Liver (tissue), 9 donors: ENCODE results near the gene SLC38A5. TPM values are rescaled to one million over a fixed set of nuclear protein-coding genes. Genes with fewer than 3 reads are reported as not detected.
A peak's percentile ranks its signal among the peaks of the same experiment; 100 is the strongest.

Source experiments
- DNase-seq: peaks from one replicate; pipeline ENCODE4 v3.0.0-alpha.2; 2017; ENCODE audit warnings: low spot score
- H3K27ac ChIP-seq, 2 donors: one replicate each; pipeline ENCODE4 v1.7.0; 2013; ENCODE audit warnings: inconsistent platforms in 2 of 2, low read length in 2 of 2, control low read depth in 1 of 2, low read depth in 1 of 2, mild to moderate bottlenecking in 1 of 2
- H3K27me3 ChIP-seq, 4 donors: one replicate each; pipeline versions ENCODE4 v1.6.1 to v1.7.0; 2013; ENCODE audit warnings: low read length in 3 of 4, inconsistent platforms in 1 of 4, mild to moderate bottlenecking in 1 of 4, moderate library complexity in 1 of 4; ENCODE audit not compliant: control insufficient read depth in 4 of 4, insufficient read depth in 4 of 4
- H3K36me3 ChIP-seq, 4 donors: one replicate each; pipeline versions ENCODE4 v1.6.1 to v1.7.0; 2013; ENCODE audit warnings: low read length in 3 of 4, mild to moderate bottlenecking in 3 of 4, low read depth in 1 of 4, moderate library complexity in 1 of 4; ENCODE audit not compliant: control insufficient read depth in 4 of 4, insufficient read depth in 3 of 4
- H3K4me1 ChIP-seq, 4 donors: one replicate each; pipeline versions ENCODE4 v1.6.1 to v1.7.0; 2013; ENCODE audit warnings: low read length in 3 of 4, mild to moderate bottlenecking in 3 of 4, moderate library complexity in 1 of 4; ENCODE audit not compliant: control insufficient read depth in 4 of 4, insufficient read depth in 4 of 4
- H3K4me3 ChIP-seq, 3 donors: one replicate each; pipeline versions ENCODE4 v1.6.1 to v1.7.0; 2013; ENCODE audit warnings: low read length in 3 of 3, control low read depth in 1 of 3, low read depth in 1 of 3, mild to moderate bottlenecking in 1 of 3
- H3K9ac ChIP-seq, 2 donors: one replicate each; pipeline ENCODE4 v1.7.0; 2013; ENCODE audit warnings: low read length in 2 of 2, mild to moderate bottlenecking in 2 of 2, moderate library complexity in 2 of 2, control low read depth in 1 of 2, low read depth in 1 of 2
- H3K9me3 ChIP-seq, 4 donors: one replicate each; pipeline versions ENCODE4 v1.6.1 to v1.7.0; 2013; ENCODE audit warnings: low read length in 3 of 4; ENCODE audit not compliant: control insufficient read depth in 4 of 4
- EGR1 ChIP-seq, 2 donors: IDR thresholded peaks; 2 replicates each; pipeline ENCODE4 v1.6.1; 2016 to 2018; ENCODE audit warnings: antibody characterized with exemption in 2 of 2, low read depth in 2 of 2
- FOXA1 ChIP-seq: IDR thresholded peaks from 2 replicates; pipeline ENCODE4 v1.6.1; 2016; ENCODE audit warnings: antibody characterized with exemption
- FOXA2 ChIP-seq: IDR thresholded peaks from 2 replicates; pipeline ENCODE4 v1.6.1; 2016; ENCODE audit warnings: antibody characterized with exemption
- GABPA ChIP-seq, 2 donors: IDR thresholded peaks in 1 of 2; conservative IDR thresholded peaks in 1 of 2; 2 replicates each; pipeline ENCODE4 v1.6.1; 2016; ENCODE audit warnings: antibody characterized with exemption in 2 of 2, mild to moderate bottlenecking in 1 of 2, moderate library complexity in 1 of 2
- HNF4A ChIP-seq, 2 donors: conservative IDR thresholded peaks; 2 replicates each; pipeline ENCODE4 v1.6.1; 2016; ENCODE audit warnings: antibody characterized with exemption in 2 of 2, mild to moderate bottlenecking in 2 of 2
- HNF4G ChIP-seq: IDR thresholded peaks from 2 replicates; pipeline ENCODE4 v1.6.1; 2016; ENCODE audit warnings: antibody characterized with exemption
- JUND ChIP-seq, 2 donors: IDR thresholded peaks; 2 replicates each; pipeline ENCODE4 v1.6.1; 2016; ENCODE audit warnings: antibody characterized with exemption in 2 of 2
- NR2F2 ChIP-seq: IDR thresholded peaks from 2 replicates; pipeline ENCODE4 v1.6.1; 2016; ENCODE audit warnings: antibody characterized with exemption
- RAD21 ChIP-seq, 2 donors: IDR thresholded peaks; 2 replicates each; pipeline ENCODE4 v1.6.1; 2016; ENCODE audit warnings: antibody characterized with exemption in 2 of 2, mild to moderate bottlenecking in 2 of 2
- RXRA ChIP-seq, 2 donors: IDR thresholded peaks; 2 replicates each; pipeline ENCODE4 v1.6.1; 2017 to 2018; ENCODE audit warnings: antibody characterized with exemption in 2 of 2, mild to moderate bottlenecking in 1 of 2
- SP1 ChIP-seq: IDR thresholded peaks from 2 replicates; pipeline ENCODE4 v1.6.1; 2018; ENCODE audit warnings: antibody characterized with exemption, mild to moderate bottlenecking
- TAF1 ChIP-seq: conservative IDR thresholded peaks from 2 replicates; pipeline ENCODE4 v1.6.1; 2016; ENCODE audit warnings: antibody characterized with exemption, mild to moderate bottlenecking
- YY1 ChIP-seq: IDR thresholded peaks from 2 replicates; pipeline ENCODE4 v1.6.1; 2016; ENCODE audit warnings: antibody characterized with exemption, mild to moderate bottlenecking
- WGBS: extraction: QIAGEN DNeasy Blood & Tissue Kit; methylation state at CpG from one replicate; pipeline ENCODE4 v1.1.7; 2013; 5-methylcytosine and 5-hydroxymethylcytosine counted together
- polyA plus RNA-seq, 2 donors: library from polyadenylated mRNA; stranded (reverse) in 1 of 2; unstranded in 1 of 2; fragments of 200-250 nt in 1 of 2; fragments of >200 nt in 1 of 2; fragmentation: Nextera tagmentation in 1 of 2; extraction: Ambion mirVana in 1 of 2; gene quantifications; one replicate each; pipeline versions ENCODE4 v1.2.1 to v1.2.3, GENCODE V29; 2013 to 2015
- total RNA-seq, 2 donors: library from RNA; depleted of rRNA; stranded (reverse); fragments of >200 nt; gene quantifications; one replicate each; pipeline ENCODE4 v1.2.3, GENCODE V29; 2014
- TF ChIP-seq, protein P1 (sequence below): fragments of 150-350 bp; IDR thresholded peaks from 2 replicates; pipeline ENCODE4 v1.5.1; 2017; ENCODE audit warnings: improper control_type of control experiment, low read depth, low read length; ENCODE audit not compliant: missing input control
- TF ChIP-seq, protein P2 (sequence below): IDR thresholded peaks from 2 replicates; pipeline ENCODE4 v1.6.1; 2016; ENCODE audit warnings: antibody characterized with exemption, mild to moderate bottlenecking
- TF ChIP-seq, protein P3 (sequence below): IDR thresholded peaks from 2 replicates; pipeline ENCODE4 v1.6.1; 2016; ENCODE audit warnings: antibody characterized with exemption
- TF ChIP-seq, protein P4 (sequence below): IDR thresholded peaks from 2 replicates; pipeline ENCODE4 v1.6.1; 2016; ENCODE audit warnings: antibody characterized with exemption
- TF ChIP-seq, protein P5 (sequence below): IDR thresholded peaks from 2 replicates; pipeline ENCODE4 v1.6.1; 2016; ENCODE audit warnings: antibody characterized with exemption
- donor health status: healthy.
- donor health status: healthy.
- donor health status: healthy.
- donor health status: healthy.
- donor health status: healthy.

The SLC38A5 gene
- total and polyA plus RNA-seq, 4 donors, result 0.25 to 81.3 (median 0.45) TPM

DNA sequence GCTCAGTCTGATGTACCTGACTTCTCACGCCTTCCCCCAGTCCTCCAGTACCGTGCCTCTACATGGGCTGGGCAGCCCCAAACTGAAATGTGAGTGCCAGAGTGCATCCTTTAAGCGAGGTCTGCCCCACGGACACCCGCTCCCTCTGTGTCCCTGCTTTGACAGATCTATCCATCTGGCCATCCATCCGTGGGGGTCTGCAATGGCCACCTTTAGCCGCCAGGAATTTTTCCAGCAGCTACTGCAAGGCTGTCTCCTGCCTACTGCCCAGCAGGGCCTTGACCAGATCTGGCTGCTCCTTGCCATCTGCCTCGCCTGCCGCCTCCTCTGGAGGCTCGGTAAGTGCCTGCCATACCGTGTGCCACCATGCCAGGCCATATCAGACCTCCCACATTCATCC lies 39.6 kb upstream of the SLC38A5 start:
- Histone ChIP-seq H3K9me3 (no peaks in the 10 kb centered on the region), H3K36me3 (no peaks in the 10 kb centered on the region), H3K4me1 (peaks cover 0 to 14% (median 3%) of the 10 kb centered on the region in 4 donors), H3K27ac (no peak overlapping the region), H3K27me3 (no peaks in the 10 kb centered on the region), H3K9ac (no peak overlapping the region), H3K4me3 (peak overlapping the region in 1 of 3 donors; percentile 77)
- TF ChIP-seq NR2F2 (no peak), YY1 (no peak), GABPA (IDR thresholded peaks at IDR 0.05 in 1 of 2, conservative IDR thresholded peaks at IDR 0.05 in 1 of 2) (no peak), JUND (IDR thresholded peaks at IDR 0.05) (no peak), SP1 (no peak), HNF4A (conservative IDR thresholded peaks at IDR 0.05) (no peak), TAF1 (no peak), RAD21 (IDR thresholded peaks at IDR 0.05) (no peak), FOXA2 (no peak), FOXA1 (no peak), EGR1 (IDR thresholded peaks at IDR 0.05; ENCODE audit: low read depth in 2 of 2) (no peak), RXRA (IDR thresholded peaks at IDR 0.05) (no peak), HNF4G (no peak)
- TF ChIP-seq, protein P1, sequence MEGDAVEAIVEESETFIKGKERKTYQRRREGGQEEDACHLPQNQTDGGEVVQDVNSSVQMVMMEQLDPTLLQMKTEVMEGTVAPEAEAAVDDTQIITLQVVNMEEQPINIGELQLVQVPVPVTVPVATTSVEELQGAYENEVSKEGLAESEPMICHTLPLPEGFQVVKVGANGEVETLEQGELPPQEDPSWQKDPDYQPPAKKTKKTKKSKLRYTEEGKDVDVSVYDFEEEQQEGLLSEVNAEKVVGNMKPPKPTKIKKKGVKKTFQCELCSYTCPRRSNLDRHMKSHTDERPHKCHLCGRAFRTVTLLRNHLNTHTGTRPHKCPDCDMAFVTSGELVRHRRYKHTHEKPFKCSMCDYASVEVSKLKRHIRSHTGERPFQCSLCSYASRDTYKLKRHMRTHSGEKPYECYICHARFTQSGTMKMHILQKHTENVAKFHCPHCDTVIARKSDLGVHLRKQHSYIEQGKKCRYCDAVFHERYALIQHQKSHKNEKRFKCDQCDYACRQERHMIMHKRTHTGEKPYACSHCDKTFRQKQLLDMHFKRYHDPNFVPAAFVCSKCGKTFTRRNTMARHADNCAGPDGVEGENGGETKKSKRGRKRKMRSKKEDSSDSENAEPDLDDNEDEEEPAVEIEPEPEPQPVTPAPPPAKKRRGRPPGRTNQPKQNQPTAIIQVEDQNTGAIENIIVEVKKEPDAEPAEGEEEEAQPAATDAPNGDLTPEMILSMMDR, result no peak
- TF ChIP-seq, protein P2, sequence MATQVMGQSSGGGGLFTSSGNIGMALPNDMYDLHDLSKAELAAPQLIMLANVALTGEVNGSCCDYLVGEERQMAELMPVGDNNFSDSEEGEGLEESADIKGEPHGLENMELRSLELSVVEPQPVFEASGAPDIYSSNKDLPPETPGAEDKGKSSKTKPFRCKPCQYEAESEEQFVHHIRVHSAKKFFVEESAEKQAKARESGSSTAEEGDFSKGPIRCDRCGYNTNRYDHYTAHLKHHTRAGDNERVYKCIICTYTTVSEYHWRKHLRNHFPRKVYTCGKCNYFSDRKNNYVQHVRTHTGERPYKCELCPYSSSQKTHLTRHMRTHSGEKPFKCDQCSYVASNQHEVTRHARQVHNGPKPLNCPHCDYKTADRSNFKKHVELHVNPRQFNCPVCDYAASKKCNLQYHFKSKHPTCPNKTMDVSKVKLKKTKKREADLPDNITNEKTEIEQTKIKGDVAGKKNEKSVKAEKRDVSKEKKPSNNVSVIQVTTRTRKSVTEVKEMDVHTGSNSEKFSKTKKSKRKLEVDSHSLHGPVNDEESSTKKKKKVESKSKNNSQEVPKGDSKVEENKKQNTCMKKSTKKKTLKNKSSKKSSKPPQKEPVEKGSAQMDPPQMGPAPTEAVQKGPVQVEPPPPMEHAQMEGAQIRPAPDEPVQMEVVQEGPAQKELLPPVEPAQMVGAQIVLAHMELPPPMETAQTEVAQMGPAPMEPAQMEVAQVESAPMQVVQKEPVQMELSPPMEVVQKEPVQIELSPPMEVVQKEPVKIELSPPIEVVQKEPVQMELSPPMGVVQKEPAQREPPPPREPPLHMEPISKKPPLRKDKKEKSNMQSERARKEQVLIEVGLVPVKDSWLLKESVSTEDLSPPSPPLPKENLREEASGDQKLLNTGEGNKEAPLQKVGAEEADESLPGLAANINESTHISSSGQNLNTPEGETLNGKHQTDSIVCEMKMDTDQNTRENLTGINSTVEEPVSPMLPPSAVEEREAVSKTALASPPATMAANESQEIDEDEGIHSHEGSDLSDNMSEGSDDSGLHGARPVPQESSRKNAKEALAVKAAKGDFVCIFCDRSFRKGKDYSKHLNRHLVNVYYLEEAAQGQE, result no peak
- TF ChIP-seq, protein P3, sequence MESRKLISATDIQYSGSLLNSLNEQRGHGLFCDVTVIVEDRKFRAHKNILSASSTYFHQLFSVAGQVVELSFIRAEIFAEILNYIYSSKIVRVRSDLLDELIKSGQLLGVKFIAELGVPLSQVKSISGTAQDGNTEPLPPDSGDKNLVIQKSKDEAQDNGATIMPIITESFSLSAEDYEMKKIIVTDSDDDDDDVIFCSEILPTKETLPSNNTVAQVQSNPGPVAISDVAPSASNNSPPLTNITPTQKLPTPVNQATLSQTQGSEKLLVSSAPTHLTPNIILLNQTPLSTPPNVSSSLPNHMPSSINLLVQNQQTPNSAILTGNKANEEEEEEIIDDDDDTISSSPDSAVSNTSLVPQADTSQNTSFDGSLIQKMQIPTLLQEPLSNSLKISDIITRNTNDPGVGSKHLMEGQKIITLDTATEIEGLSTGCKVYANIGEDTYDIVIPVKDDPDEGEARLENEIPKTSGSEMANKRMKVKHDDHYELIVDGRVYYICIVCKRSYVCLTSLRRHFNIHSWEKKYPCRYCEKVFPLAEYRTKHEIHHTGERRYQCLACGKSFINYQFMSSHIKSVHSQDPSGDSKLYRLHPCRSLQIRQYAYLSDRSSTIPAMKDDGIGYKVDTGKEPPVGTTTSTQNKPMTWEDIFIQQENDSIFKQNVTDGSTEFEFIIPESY, result no peak
- TF ChIP-seq, protein P4, sequence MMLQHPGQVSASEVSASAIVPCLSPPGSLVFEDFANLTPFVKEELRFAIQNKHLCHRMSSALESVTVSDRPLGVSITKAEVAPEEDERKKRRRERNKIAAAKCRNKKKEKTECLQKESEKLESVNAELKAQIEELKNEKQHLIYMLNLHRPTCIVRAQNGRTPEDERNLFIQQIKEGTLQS, result no peak
- TF ChIP-seq, protein P5, sequence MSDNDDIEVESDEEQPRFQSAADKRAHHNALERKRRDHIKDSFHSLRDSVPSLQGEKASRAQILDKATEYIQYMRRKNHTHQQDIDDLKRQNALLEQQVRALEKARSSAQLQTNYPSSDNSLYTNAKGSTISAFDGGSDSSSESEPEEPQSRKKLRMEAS, result no peak
- DNase-seq, result no peak
- 83% methylated on average over 11 of the region's 11 CpGs for WGBS

DNA sequence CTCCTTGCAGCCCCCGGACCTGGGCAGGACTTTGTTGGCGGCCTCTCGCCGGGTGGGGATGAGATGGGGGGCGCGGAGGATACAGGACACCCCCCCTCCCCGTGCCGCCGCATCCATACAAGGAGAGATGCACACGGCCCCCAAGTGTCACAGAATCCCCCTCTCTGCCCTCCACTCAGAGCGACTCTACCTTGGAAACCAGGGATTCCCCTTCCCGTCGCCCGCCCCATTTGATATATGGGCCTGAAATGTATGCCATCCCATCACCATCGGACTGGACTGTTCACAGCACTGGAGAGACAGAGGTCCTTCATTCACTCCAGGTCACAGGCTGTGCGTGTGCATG lies 39.2 kb upstream of the SLC38A5 start:
- no peak for DNase-seq
- 11% methylated on average over 16 of the region's 16 CpGs for WGBS
- H3K27ac ChIP-seq, result no peak overlapping the region
- H3K4me1 ChIP-seq, result peaks cover 0 to 14% (median 3%) of the 10 kb centered on the region in 4 donors
- H3K9ac ChIP-seq, result peak overlapping the region in 1 of 2 donors; percentile 65
- H3K4me3 ChIP-seq, result peak overlapping the region in 2 of 3 donors; percentile 76 to 77
- TF ChIP-seq TAF1, result no peak
- TF ChIP-seq, protein P1, result no peak
- TF ChIP-seq JUND (IDR thresholded peaks at IDR 0.05), result no peak
- no peaks in the 10 kb centered on the region for H3K36me3 ChIP-seq
- no peaks in the 10 kb centered on the region for H3K27me3 ChIP-seq
- no peaks in the 10 kb centered on the region for H3K9me3 ChIP-seq
